HG02970 (cell line): ENCODE data around the gene PRRG2.

ENCODE experiments used
- ATAC-seq: cut with Tn5 transposase; IDR thresholded peaks from one replicate; pipeline ENCODE4 v1.9.1; 2021; ENCODE audit warnings: mild to moderate bottlenecking, moderate library complexity, moderate number of reproducible peaks; ENCODE audit not compliant: unreplicated experiment, low FRiP score

Gene PRRG2

GRCh38 chr19:49556412-49557398 is 24.4 kb upstream of the PRRG2 start:
- no peak for ATAC-seq

- no peak for ATAC-seq
Observed at GRCh38 chr19:49557641-49558325, 23.3 kb upstream of the PRRG2 start.

GRCh38 chr19:49558591-49558990 is 22.5 kb upstream of the PRRG2 start:
- no peak for ATAC-seq

GRCh38 chr19:49559443-49559842 is 21.7 kb upstream of the PRRG2 start:
- ATAC-seq, result no peak

GRCh38 chr19:49559928-49560327 is 21.2 kb upstream of the PRRG2 start:
- no peak for ATAC-seq

- ATAC-seq, result no peak
Observed at GRCh38 chr19:49560358-49560900, 20.7 kb upstream of the PRRG2 start.

GRCh38 chr19:49564616-49565045 is 16.5 kb upstream of the PRRG2 start:
- no peak for ATAC-seq

GRCh38 chr19:49565261-49565660 is 15.9 kb upstream of the PRRG2 start:
- ATAC-seq, result no peak

- ATAC-seq, result no peak
Observed at GRCh38 chr19:49566302-49566701, 14.8 kb upstream of the PRRG2 start.

GRCh38 chr19:49567861-49568441 is 13.2 kb upstream of the PRRG2 start:
- no peak for ATAC-seq

GRCh38 chr19:49570138-49570856 is 10.8 kb upstream of the PRRG2 start:
- no peak for ATAC-seq

GRCh38 chr19:49570997-49571676 is 10.0 kb upstream of the PRRG2 start:
- no peak for ATAC-seq

- no peak for ATAC-seq
Observed at GRCh38 chr19:49573009-49573408, 8.1 kb upstream of the PRRG2 start.

GRCh38 chr19:49573425-49573824 is 7.7 kb upstream of the PRRG2 start:
- no peak for ATAC-seq

GRCh38 chr19:49574206-49574755 is 6.8 kb upstream of the PRRG2 start:
- ATAC-seq, result no peak

GRCh38 chr19:49579193-49579592 is 1.9 kb upstream of the PRRG2 start:
- no peak for ATAC-seq

GRCh38 chr19:49579947-49580263 is 1.2 kb upstream of the PRRG2 start:
- ATAC-seq, result no peak

GRCh38 chr19:49580264-49581006 is 681 bp upstream of the PRRG2 start, which contains the start of gene NOSIP:
TSS of gene NOSIP (minus strand) at chr19:49580556. CDS start at chr19:49560691, 19,865 bp downstream.
- peak; percentile 88 for ATAC-seq

GRCh38 chr19:49583239-49583638 is 2.1 kb downstream of the PRRG2 start:
- no peak for ATAC-seq
